Stomach (tissue), 9 donors: ENCODE measurements around the gene TLL1. TPM values are rescaled to one million over a fixed set of nuclear protein-coding genes. Genes with fewer than 3 reads are reported as not detected.

ENCODE experiments used
- DNase-seq, 2 donors: peaks; one replicate each; pipeline versions ENCODE4 v3.0.0 to v3.0.0-alpha.2; 2013 to 2019
- H3K27ac ChIP-seq, 5 donors: fragments of 200-600 bp in 4 of 5; sonication (generic) in 4 of 5; one replicate each; pipeline ENCODE4 v1.5.1; 2013 to 2019; ENCODE audit warnings: mild to moderate bottlenecking in 1 of 5, moderate library complexity in 1 of 5
- H3K27me3 ChIP-seq, 3 donors: fragments of 200-600 bp; sonication (generic); one replicate each; pipeline ENCODE4 v1.5.1; 2017 to 2019; ENCODE audit warnings: mixed run types in 1 of 3
- H3K36me3 ChIP-seq, 4 donors: fragments of 200-600 bp; sonication (generic); 1 replicate in 3 of 4; 2 replicates in 1 of 4; pipeline ENCODE4 v1.5.1; 2016 to 2019
- H3K4me1 ChIP-seq, 4 donors: fragments of 200-600 bp; sonication (generic); one replicate each; pipeline ENCODE4 v1.5.1; 2016 to 2019
- H3K4me3 ChIP-seq, 4 donors: fragments of 200-600 bp; sonication (generic) in 3 of 4; one replicate each; pipeline ENCODE4 v1.5.1; 2016 to 2019; ENCODE audit warnings: mild to moderate bottlenecking in 1 of 4
- H3K9me3 ChIP-seq, 4 donors: fragments of 200-600 bp; sonication (generic); one replicate each; pipeline ENCODE4 v1.5.1; 2016 to 2019
- CTCF ChIP-seq, 7 experiments: fragments of 450-650 bp in 4 of 7; fragments of 200-600 bp in 3 of 7; sonication (generic) in 3 of 7; IDR thresholded peaks; one replicate each; pipeline ENCODE4 v1.5.1; 2016 to 2019; ENCODE audit warnings: antibody characterized with exemption in 7 of 7, control low read depth in 2 of 7, mild to moderate bottlenecking in 1 of 7
- EP300 ChIP-seq: sonication (generic); formaldehyde crosslinking; IDR thresholded peaks from one replicate; pipeline ENCODE4 v1.6.1; 2017; ENCODE audit warnings: antibody characterized with exemption
- POLR2A ChIP-seq, 4 donors: fragments of 450-650 bp; IDR thresholded peaks; one replicate each; pipeline ENCODE4 v1.6.1; 2016; ENCODE audit warnings: antibody characterized with exemption in 4 of 4, control low read depth in 2 of 4, mild to moderate bottlenecking in 1 of 4, moderate library complexity in 1 of 4
- POLR2AphosphoS5 ChIP-seq, 3 donors: sonication (generic); formaldehyde crosslinking; IDR thresholded peaks; one replicate each; pipeline ENCODE4 v1.6.1; 2016; ENCODE audit warnings: antibody characterized with exemption in 3 of 3
- WGBS, 5 donors: extraction: QIAGEN DNeasy Blood & Tissue Kit in 3 of 5; methylation state at CpG; one replicate each; pipeline versions ENCODE4 v1.1.5 to v1.1.7; 2013 to 2018; 5-methylcytosine and 5-hydroxymethylcytosine counted together
- intact Hi-C: fragments of 100-400 bp; cut with DNase I; formaldehyde crosslinking; loops from one replicate; pipeline ENCODE4 v1.15.1; 2023; ENCODE audit warnings: low total_unique reads
- polyA plus RNA-seq, 3 donors: library from polyadenylated mRNA; stranded (reverse); fragments of 200-250 nt; gene quantifications; one replicate each; pipeline ENCODE4 v1.2.3, GENCODE V29; 2013
- total RNA-seq, 5 donors: library from RNA; depleted of rRNA; stranded (reverse); fragments of >200 nt; gene quantifications; one replicate each; pipeline versions ENCODE4 v1.1.0 to v1.2.3, GENCODE V29; 2014 to 2016
- donor health status: healthy with polysubstance abuse.
- donor health status: Bipolar disorder and iron deficiency.
- donor health status: healthy.

TLL1 gene
- total and polyA plus RNA-seq, 8 donors, result under 0.01 to 27.5 (median 0.28) TPM; not detected in 1

DNA sequence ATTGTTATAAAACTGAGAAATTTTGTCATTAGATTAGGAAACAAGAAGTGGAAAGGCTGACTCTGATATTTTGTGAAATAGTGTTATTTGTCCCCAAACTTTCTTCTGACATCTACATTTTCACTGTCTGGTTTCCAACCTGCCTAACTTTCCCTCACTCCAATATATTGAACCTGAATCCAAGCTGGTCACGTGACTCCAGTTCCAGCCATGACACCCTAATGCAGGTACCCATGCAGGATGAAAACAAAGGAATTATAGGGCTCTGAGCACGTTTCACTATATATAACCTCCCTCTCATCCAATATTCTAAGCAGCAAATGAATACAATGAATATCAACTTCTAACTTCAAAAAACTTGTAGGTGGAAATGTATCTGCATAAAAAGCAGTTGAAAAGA is 231.6 kb downstream of the TLL1 start:
- Histone ChIP-seq H3K4me1 (no peaks in the 10 kb centered on the region), H3K9me3 (peaks cover 0 to 9% (median 7%) of the 10 kb centered on the region in 4 donors), H3K27ac (no peak overlapping the region), H3K36me3 (no peaks in the 10 kb centered on the region), H3K4me3 (no peak overlapping the region), H3K27me3 (no peaks in the 10 kb centered on the region)
- intact Hi-C loops, result no loop called here
- no peak for TF ChIP-seq POLR2A (IDR thresholded peaks at IDR 0.05)
- TF ChIP-seq CTCF (IDR thresholded peaks at IDR 0.05), result no peak
- TF ChIP-seq POLR2AphosphoS5 (IDR thresholded peaks at IDR 0.05), result no peak
- TF ChIP-seq EP300, result no peak
- no peak for DNase-seq
- WGBS, 5 donors, result 60 to 76% (median 64%) methylated on average over 2 of the region's 2 CpGs

DNA sequence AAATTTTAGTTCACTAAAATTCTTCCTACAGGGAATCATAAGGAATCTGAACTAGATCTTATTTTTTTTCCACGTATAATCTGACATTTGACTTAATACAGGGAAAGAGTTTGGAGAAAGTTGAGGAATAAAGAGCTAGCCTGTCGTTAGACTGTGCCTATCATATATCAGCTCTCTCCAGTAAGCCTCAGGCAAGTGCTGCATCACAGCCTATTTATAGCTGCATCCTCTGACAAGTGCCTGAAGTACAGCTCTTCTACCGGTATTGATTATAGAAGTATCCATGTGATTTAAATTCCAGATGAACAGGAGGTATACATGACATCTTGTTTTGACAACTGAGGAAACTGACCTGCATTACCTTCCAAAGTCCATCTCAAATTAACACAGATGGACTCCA is 248.9 kb downstream of the TLL1 start:
- no peaks in the 10 kb centered on the region for H3K9me3 ChIP-seq
- no peaks in the 10 kb centered on the region for H3K27me3 ChIP-seq
- TF ChIP-seq POLR2AphosphoS5 (IDR thresholded peaks at IDR 0.05) (no peak), EP300 (no peak), POLR2A (IDR thresholded peaks at IDR 0.05) (no peak), CTCF (IDR thresholded peaks at IDR 0.05) (no peak)
- intact Hi-C loops, result no loop called here
- no peak overlapping the region for H3K27ac ChIP-seq
- H3K4me3 ChIP-seq, result no peak overlapping the region
- DNase-seq, result no peak
- H3K4me1 ChIP-seq, result no peaks in the 10 kb centered on the region
- 62 to 65% (median 65%) methylated on average over 3 of the region's 3 CpGs for WGBS, 5 donors
- no peaks in the 10 kb centered on the region for H3K36me3 ChIP-seq

- intact Hi-C loops, result no loop called here
- Histone ChIP-seq H3K4me3 (no peak overlapping the region), H3K36me3 (no peaks in the 10 kb centered on the region), H3K27me3 (no peaks in the 10 kb centered on the region), H3K27ac (no peak overlapping the region), H3K4me1 (no peaks in the 10 kb centered on the region), H3K9me3 (no peaks in the 10 kb centered on the region)
- DNase-seq, result no peak
- TF ChIP-seq EP300, result no peak
- no peak for TF ChIP-seq POLR2A (IDR thresholded peaks at IDR 0.05)
- TF ChIP-seq CTCF (IDR thresholded peaks at IDR 0.05), result no peak
- TF ChIP-seq POLR2AphosphoS5 (IDR thresholded peaks at IDR 0.05), result no peak
These were observed 250.5 kb downstream of the TLL1 start for GRCh38 chr4:166123546-166123945.

GRCh38 chr4:166128403-166128802 is 255.4 kb downstream of the TLL1 start:
- intact Hi-C loops, result no loop called here
- no peaks in the 10 kb centered on the region for H3K36me3 ChIP-seq
- 38 to 75% (median 66%) methylated on average over 1 of the region's 1 CpG for WGBS, 5 donors
- no peaks in the 10 kb centered on the region for H3K9me3 ChIP-seq
- TF ChIP-seq POLR2A (IDR thresholded peaks at IDR 0.05) (no peak), EP300 (no peak), CTCF (IDR thresholded peaks at IDR 0.05) (no peak), POLR2AphosphoS5 (IDR thresholded peaks at IDR 0.05) (no peak)
- H3K4me1 ChIP-seq, result no peaks in the 10 kb centered on the region
- H3K27ac ChIP-seq, result no peak overlapping the region
- no peaks in the 10 kb centered on the region for H3K27me3 ChIP-seq
- peak in 1 of 2 donors; percentile 20 for DNase-seq
- H3K4me3 ChIP-seq, result no peak overlapping the region
